IPS-18a (cell line): Measurements from ENCODE around the gene MACROD2.
"Not testable (repeated sequence)": the region's sequence is repeated elsewhere in the genome, so short reads cannot be mapped to it uniquely, and the experiment has no call there.

Experiments
- H3K27ac ChIP-seq: one replicate; pipeline ENCODE4 v1.5.1; 2013; ENCODE audit warnings: low read length
- H3K27me3 ChIP-seq: one replicate; pipeline ENCODE4 v1.6.1; 2013; ENCODE audit warnings: mild to moderate bottlenecking, low read length; ENCODE audit not compliant: control insufficient read depth, insufficient read depth
- H3K36me3 ChIP-seq: one replicate; pipeline ENCODE4 v1.6.1; 2013; ENCODE audit warnings: low read depth, low read length; ENCODE audit not compliant: control insufficient read depth
- H3K4me1 ChIP-seq: one replicate; pipeline ENCODE4 v1.6.1; 2013; ENCODE audit warnings: low read depth, low read length; ENCODE audit not compliant: control insufficient read depth
- H3K4me3 ChIP-seq: one replicate; pipeline ENCODE4 v1.5.1; 2013; ENCODE audit warnings: low read length
- H3K9ac ChIP-seq: one replicate; pipeline ENCODE4 v1.6.1; 2013; ENCODE audit warnings: mild to moderate bottlenecking, low read length, moderate library complexity
- H3K9me3 ChIP-seq: one replicate; pipeline ENCODE4 v1.6.1; 2013; ENCODE audit warnings: low read depth, low read length; ENCODE audit not compliant: control insufficient read depth

Gene MACROD2

DNA sequence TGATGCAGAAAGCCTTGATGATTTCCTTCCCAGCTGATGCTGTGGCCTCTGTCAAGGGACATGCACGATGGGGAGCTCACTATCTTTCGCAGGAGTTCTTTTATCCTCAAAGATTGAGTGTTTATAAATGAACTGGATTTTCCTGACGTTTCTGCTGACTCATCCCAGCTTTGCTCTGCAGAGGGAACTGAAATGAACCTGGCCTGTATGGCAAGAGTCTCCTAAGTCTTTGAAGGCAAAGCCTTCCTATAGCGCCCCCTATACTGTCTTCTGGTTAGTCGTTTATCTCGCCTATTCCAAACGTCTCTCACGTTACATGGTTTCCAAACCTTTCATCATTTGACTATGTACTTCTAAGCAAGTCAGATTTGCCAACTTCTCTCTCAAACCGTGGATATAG lies 2012.6 kb downstream of the MACROD2 start:
- Histone ChIP-seq H3K4me3 (no peak overlapping the region), H3K36me3 (no peaks in the 10 kb centered on the region), H3K4me1 (peaks cover 16% of the 10 kb centered on the region), H3K9ac (no peak overlapping the region), H3K9me3 (no peaks in the 10 kb centered on the region), H3K27me3 (no peaks in the 10 kb centered on the region), H3K27ac (no peak overlapping the region)

DNA sequence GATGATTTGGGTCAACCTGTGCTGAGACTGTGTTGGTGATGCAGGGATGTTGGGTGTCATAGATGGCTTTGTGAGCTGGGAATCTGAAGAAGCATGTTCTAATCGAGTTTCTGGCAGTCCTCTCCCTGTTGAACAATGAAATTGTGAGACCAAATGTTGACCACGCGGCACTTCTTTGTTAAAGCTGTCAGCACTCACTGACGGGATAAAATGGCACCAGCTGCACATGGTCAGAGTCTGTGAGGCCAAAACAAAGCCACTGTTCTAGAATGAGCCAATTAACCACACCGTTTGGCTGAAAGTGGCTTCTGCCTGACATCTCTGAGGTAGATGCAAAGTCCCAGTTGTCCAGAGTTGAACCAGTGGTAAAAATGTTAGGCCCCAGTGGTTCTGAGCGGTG lies 2015.7 kb downstream of the MACROD2 start:
- Histone ChIP-seq H3K27ac (no peak overlapping the region), H3K4me3 (no peak overlapping the region), H3K27me3 (no peaks in the 10 kb centered on the region), H3K9ac (no peak overlapping the region), H3K9me3 (no peaks in the 10 kb centered on the region), H3K36me3 (no peaks in the 10 kb centered on the region), H3K4me1 (peaks cover 5% of the 10 kb centered on the region)

DNA sequence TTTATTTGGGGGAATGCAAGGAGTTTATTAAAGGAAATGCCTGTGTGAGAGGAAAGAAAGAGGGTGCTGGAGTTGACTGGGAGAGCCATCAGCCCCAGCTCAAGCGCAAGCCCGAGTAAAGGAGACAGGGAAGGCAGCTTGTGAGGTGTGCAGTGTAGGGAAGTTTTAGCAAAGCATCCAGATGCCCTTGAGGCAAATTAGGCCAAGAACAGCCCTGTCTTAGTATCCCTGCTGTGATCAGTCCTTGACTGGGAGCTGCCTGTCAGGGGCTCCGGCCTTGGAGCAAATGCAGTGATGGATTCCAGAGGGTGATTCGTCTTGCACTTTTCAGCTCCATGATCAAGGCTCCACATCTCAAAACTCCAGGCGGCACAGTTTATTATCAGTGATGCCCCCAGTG lies 2016.2 kb downstream of the MACROD2 start:
- no peak overlapping the region for H3K4me3 ChIP-seq
- no peak overlapping the region for H3K9ac ChIP-seq
- H3K4me1 ChIP-seq: peaks cover under 1% of the 10 kb centered on the region
- H3K9me3 ChIP-seq: no peaks in the 10 kb centered on the region
- no peaks in the 10 kb centered on the region for H3K36me3 ChIP-seq
- no peaks in the 10 kb centered on the region for H3K27me3 ChIP-seq
- H3K27ac ChIP-seq: no peak overlapping the region

DNA sequence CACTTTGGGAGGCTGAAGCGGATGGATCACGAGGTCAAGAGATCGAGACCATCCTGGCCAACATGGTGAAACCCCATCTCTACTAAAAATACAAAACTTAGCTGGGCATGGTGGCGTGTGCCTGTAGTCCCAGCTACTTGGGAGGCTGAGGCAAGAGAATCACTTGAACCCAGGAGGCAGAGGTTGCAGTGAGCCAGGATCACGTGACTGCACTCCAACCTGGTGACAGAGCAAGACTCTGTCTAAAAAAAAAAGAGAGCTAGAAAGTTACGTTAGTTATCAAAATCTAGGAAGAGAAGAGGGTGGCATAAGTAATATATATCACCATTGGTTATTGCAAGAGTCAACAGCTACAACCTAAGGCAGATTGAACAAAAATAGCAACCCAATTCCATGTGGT lies 2017.6 kb downstream of the MACROD2 start:
- H3K36me3 ChIP-seq, H3K4me1 ChIP-seq, H3K4me3 ChIP-seq, H3K27ac ChIP-seq, H3K27me3 ChIP-seq, H3K9me3 ChIP-seq, H3K9ac ChIP-seq: not testable (repeated sequence)

DNA sequence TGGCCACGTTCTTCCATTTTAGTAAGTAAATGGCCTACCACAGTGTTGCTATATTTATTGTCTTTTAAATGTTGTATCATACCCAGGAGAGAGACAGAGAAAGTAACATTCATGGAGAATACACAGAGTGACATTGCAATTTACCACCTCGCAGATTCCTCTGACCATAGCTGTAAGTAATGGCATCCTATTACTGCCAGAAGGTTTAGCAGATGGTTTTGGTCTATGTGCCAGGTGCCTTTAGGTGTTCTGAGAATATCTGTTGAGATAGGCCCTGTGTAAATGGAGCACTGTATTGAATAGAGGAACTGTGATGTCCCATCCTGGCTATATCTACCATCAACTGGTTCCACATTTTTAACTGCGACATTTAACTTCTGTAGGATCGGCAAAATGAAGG lies 2018.3 kb downstream of the MACROD2 start:
- Histone ChIP-seq H3K4me1 (no peaks in the 10 kb centered on the region), H3K36me3 (no peaks in the 10 kb centered on the region), H3K9me3 (no peaks in the 10 kb centered on the region), H3K4me3 (no peak overlapping the region), H3K27ac (no peak overlapping the region), H3K9ac (no peak overlapping the region), H3K27me3 (no peaks in the 10 kb centered on the region)

DNA sequence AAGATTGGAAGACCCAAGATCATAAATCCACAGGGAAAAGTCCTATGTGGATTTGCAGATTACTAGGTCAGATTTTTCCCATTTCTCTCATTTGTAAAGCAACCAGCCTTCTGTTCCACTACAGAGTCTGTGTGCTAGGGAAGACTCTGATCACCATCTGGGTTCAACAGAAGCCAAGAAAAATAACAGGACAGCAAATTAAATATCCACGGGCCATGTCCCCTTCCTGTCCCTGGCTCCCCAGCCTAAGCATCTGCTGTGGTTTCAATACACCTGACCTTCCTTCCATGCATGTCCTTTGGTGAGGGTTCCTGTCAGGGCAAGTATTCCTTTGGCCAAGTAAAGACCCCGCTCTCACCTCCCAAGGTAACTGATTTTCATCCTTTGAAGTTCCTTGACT lies 2019.1 kb downstream of the MACROD2 start:
- no peaks in the 10 kb centered on the region for H3K9me3 ChIP-seq
- no peak overlapping the region for H3K9ac ChIP-seq
- no peak overlapping the region for H3K27ac ChIP-seq
- no peak overlapping the region for H3K4me3 ChIP-seq
- H3K27me3 ChIP-seq: no peaks in the 10 kb centered on the region
- no peaks in the 10 kb centered on the region for H3K36me3 ChIP-seq
- H3K4me1 ChIP-seq: no peaks in the 10 kb centered on the region

DNA sequence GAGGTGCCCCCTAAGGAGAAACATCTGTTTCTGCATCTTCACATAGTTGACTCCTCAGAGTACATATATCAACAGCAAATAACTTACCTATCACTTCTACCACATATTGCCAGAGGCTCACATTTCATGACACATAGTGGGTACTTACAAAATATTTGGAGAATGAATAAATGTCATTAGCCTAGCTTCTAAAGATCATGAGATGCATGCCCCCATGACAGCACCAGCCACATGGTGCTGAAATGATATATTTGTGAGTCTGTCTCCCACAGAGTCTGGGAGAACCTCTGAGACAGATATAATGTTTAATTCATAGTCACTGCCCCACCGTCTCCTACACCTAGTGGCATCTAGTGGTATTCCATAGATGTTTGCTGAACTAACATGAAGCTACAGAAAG lies 2022.3 kb downstream of the MACROD2 start:
- no peaks in the 10 kb centered on the region for H3K4me1 ChIP-seq
- no peaks in the 10 kb centered on the region for H3K9me3 ChIP-seq
- no peak overlapping the region for H3K27ac ChIP-seq
- H3K4me3 ChIP-seq: no peak overlapping the region
- no peak overlapping the region for H3K9ac ChIP-seq
- no peaks in the 10 kb centered on the region for H3K36me3 ChIP-seq
- H3K27me3 ChIP-seq: no peaks in the 10 kb centered on the region

DNA sequence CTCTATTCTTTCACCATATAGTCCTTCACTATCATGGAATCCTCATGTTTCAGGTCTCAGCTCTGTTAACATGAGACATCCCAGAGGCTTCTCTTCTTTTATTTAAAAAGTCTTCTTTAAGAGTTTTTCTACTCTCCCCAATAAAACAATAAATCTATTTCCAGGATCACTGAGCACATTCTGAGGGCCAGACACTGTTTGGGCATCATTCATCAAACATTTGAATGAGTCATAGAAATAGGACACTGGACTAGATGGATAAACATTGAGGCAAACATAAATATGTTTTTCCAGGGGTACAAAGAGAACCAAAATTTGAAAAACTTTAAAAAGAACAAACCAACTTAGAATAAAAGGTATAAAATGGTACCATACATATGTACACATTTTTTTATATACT lies 2023.6 kb downstream of the MACROD2 start:
- H3K4me1 ChIP-seq: no peaks in the 10 kb centered on the region
- H3K36me3 ChIP-seq: no peaks in the 10 kb centered on the region
- no peaks in the 10 kb centered on the region for H3K27me3 ChIP-seq
- no peak overlapping the region for H3K4me3 ChIP-seq
- H3K9ac ChIP-seq: no peak overlapping the region
- no peaks in the 10 kb centered on the region for H3K9me3 ChIP-seq
- no peak overlapping the region for H3K27ac ChIP-seq

DNA sequence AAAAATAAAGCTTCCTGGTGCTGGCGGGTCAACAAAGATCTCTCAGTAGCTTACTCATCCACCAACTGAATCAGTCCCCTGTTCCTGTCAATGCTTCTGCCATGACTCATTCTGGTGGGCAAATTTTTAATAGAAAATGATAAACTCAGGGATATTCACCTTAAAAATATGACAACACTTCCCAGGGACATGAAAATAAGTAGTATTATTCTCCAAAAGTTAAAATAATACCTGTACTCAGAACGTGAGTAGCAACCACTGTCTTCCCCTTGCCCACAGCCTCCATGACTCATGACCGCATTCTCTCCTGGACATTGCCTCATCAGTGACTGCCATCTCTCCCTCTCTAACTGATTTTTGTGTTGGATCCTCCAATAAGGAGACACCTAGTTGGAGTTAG lies 2025.7 kb downstream of the MACROD2 start:
- no peak overlapping the region for H3K9ac ChIP-seq
- H3K27ac ChIP-seq: no peak overlapping the region
- H3K27me3 ChIP-seq: no peaks in the 10 kb centered on the region
- no peaks in the 10 kb centered on the region for H3K4me1 ChIP-seq
- no peak overlapping the region for H3K4me3 ChIP-seq
- no peaks in the 10 kb centered on the region for H3K9me3 ChIP-seq
- H3K36me3 ChIP-seq: no peaks in the 10 kb centered on the region

DNA sequence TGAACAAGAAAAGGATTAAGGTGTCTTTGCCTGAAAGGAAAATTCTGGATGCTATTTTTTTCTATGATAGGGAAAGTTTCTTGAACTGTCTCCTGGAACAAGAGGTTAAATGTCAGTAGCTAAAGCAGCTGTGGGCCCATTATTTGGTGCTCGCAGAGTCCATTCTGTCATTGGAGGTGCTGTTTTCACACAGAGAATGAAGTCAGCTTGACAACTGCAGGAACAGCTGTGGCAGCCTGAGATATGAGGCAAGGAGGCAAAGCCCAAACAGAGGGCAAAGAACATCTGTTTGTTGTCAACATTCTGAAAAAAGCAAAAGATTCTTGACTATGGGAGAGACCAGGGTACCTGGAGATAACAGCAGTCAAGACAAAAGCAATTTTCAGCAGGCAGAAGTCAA lies 2029.8 kb downstream of the MACROD2 start:
- Histone ChIP-seq H3K27ac (no peak overlapping the region), H3K36me3 (no peaks in the 10 kb centered on the region), H3K4me1 (peaks cover 13% of the 10 kb centered on the region), H3K27me3 (no peaks in the 10 kb centered on the region), H3K9me3 (no peaks in the 10 kb centered on the region), H3K4me3 (no peak overlapping the region), H3K9ac (no peak overlapping the region)

DNA sequence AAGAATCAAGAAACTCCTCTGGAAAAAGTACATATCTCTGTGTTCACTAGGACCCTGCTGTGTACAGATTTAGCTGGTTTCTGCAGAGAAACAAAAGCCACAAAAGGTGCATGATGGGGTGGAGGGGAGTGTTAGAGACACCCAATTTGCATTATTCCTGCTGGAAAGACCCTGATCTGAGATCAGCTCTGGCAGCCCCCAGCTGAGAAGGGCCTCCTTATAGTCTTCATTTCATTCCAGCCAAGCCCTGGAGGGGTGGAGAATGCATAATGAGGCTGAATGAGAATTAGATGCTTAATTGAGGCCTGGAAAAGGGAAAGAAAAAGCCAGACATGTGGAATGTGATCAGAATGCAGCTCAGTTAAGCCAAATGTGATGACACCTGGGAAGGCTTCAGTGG lies 2032.4 kb downstream of the MACROD2 start:
- H3K27me3 ChIP-seq: no peaks in the 10 kb centered on the region
- H3K27ac ChIP-seq: no peak overlapping the region
- H3K9ac ChIP-seq: no peak overlapping the region
- H3K4me1 ChIP-seq: peaks cover 13% of the 10 kb centered on the region
- no peak overlapping the region for H3K4me3 ChIP-seq
- no peaks in the 10 kb centered on the region for H3K9me3 ChIP-seq
- H3K36me3 ChIP-seq: no peaks in the 10 kb centered on the region

DNA sequence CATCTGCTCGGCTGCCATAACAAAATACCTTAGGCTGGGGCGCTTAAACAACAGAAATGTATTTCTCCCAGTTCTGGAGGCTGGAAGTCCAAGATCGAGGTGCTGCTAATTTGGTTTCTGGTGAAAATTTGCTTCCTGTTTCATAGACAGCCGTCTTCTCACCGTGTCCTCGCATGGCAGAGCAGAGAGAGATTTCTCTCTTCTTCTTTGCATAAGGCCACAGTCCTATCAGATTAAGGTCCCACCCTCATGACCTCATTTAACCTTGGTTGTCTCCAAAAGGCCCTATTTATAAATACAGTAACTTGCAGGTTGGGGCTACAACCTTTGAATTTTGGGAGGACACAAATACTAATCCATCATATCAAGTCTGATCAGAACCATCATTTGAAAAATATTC lies 2033.6 kb downstream of the MACROD2 start:
- no peak overlapping the region for H3K9ac ChIP-seq
- no peak overlapping the region for H3K27ac ChIP-seq
- peaks cover 13% of the 10 kb centered on the region for H3K4me1 ChIP-seq
- H3K36me3 ChIP-seq: no peaks in the 10 kb centered on the region
- H3K4me3 ChIP-seq: no peak overlapping the region
- H3K27me3 ChIP-seq: no peaks in the 10 kb centered on the region
- no peaks in the 10 kb centered on the region for H3K9me3 ChIP-seq

DNA sequence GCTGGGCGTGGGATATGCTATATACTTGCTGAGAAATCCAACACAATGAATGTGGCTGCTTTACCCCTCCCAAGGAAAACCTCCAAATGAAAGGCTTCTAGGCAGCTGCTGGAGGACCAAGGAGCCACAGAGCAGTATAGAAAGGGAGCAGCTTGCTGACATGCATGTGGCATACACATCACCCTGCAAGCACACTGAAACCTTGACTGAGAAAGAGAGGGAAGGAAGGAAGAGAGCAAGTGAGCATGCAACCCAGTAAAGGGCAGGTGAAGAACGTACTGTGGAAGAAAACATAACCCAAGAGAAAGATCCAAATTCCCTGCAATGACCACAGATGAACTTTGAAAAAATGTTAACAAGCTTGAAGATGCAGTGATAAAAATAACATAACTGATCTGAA lies 2034.9 kb downstream of the MACROD2 start:
- H3K9ac ChIP-seq: no peak overlapping the region
- peaks cover 13% of the 10 kb centered on the region for H3K4me1 ChIP-seq
- no peak overlapping the region for H3K27ac ChIP-seq
- no peaks in the 10 kb centered on the region for H3K36me3 ChIP-seq
- H3K27me3 ChIP-seq: no peaks in the 10 kb centered on the region
- H3K9me3 ChIP-seq: no peaks in the 10 kb centered on the region
- H3K4me3 ChIP-seq: no peak overlapping the region
